Measurements from ENCODE around the gene TCL1B. TPM values are rescaled to one million over a fixed set of nuclear protein-coding genes. Genes with fewer than 3 reads are reported as not detected.

TCL1B gene
- total RNA-seq, 1 experiment from 2014 or later, result 3.6 TPM

- Histone ChIP-seq H3K4ac (ENCODE audit: low read depth, low read length) (no peak overlapping the region), H4K91ac (ENCODE audit: insufficient read length, low read depth, low read length) (no peak overlapping the region), H3T11ph (ENCODE audit: low read length) (no peak overlapping the region), H2BK15ac (ENCODE audit: low read depth, low read length) (no peak overlapping the region), H3K56ac (ENCODE audit: insufficient read length, low read depth, low read length) (no peak overlapping the region), H4K20me1 (ENCODE audit: control insufficient read depth, insufficient read depth, insufficient read length) (no peaks in the 10 kb centered on the region), H3K79me2 (ENCODE audit: insufficient read depth, low read length) (no peaks in the 10 kb centered on the region), H3K14ac (ENCODE audit: insufficient read depth, low read length) (no peak overlapping the region), H3K9ac (ENCODE audit: extremely low read depth, insufficient read length, low read length) (no peak overlapping the region), H2BK12ac (ENCODE audit: insufficient read length, low read depth, low read length) (no peak overlapping the region), H3K4me1 (ENCODE audit: insufficient read depth, low read length) (peaks cover 4% of the 10 kb centered on the region), H2AK5ac (ENCODE audit: insufficient read length, low read length) (no peak overlapping the region), H2BK5ac (ENCODE audit: insufficient read length, low read length) (no peak overlapping the region), H3K9me3 (ENCODE audit: control insufficient read depth, low read depth, low read length) (no peaks in the 10 kb centered on the region), H4K8ac (replicated peaks; ENCODE audit: insufficient read length, low read depth, low read length) (no peak overlapping the region), H3K18ac (ENCODE audit: insufficient read length, low read depth, low read length) (no peak overlapping the region), H3K23me2 (ENCODE audit: insufficient read length, low read depth, low read length, poor library complexity, severe bottlenecking) (no peaks in the 10 kb centered on the region), H3K4me2 (ENCODE audit: insufficient read depth, insufficient read length, low read length) (no peak overlapping the region), H2AFZ (ENCODE audit: low read length) (no peak overlapping the region), H3K27me3 (ENCODE audit: insufficient read depth, low read length) (no peaks in the 10 kb centered on the region), H3K79me1 (ENCODE audit: insufficient read depth, low read depth, low read length, poor library complexity, severe bottlenecking) (no peaks in the 10 kb centered on the region), H3K27ac (ENCODE audit: insufficient read length, low read depth, low read length) (no peak overlapping the region), H2BK20ac (ENCODE audit: low read depth, low read length, poor library complexity, severe bottlenecking) (no peak overlapping the region), H4K5ac (ENCODE audit: insufficient read length, low read depth, low read length) (no peak overlapping the region), H3K23ac (ENCODE audit: insufficient read length, low read depth, low read length) (no peak overlapping the region), H2BK120ac (ENCODE audit: low read depth, low read length, poor library complexity, severe bottlenecking) (no peak overlapping the region)
- peaks cover 2 to 16% (median 9%) of the 10 kb centered on the region in 3 experiments; a peak in 4 of 7 replicates for H3K36me3 Mint-ChIP-seq (ENCODE audit: insufficient read depth in 1 of 3, low read depth in 3 of 3)
- H3K27me3 Mint-ChIP-seq (ENCODE audit: low read depth), result peaks cover 56% of the 10 kb centered on the region
- no CpG with 5 or more reads among the region's 4 CpGs for whole genome bisulfite sequencing (ENCODE audit: extremely low coverage, insufficient read length, low lambda C conversion rate)
- no peak overlapping the region for H3K4me3 Mint-ChIP-seq
- no peak for TF ChIP-seq CTCF (conservative IDR thresholded peaks at IDR 0.05)
- H3K4me1 Mint-ChIP-seq, result peaks cover 21 to 29% of the 10 kb centered on the region in 2 experiments
- peaks cover 9 to 11% of the 10 kb centered on the region in 2 experiments; a peak in 4 of 5 replicates for H3K9me3 Mint-ChIP-seq
- no peak overlapping the region for H3K27ac Mint-ChIP-seq
- no peak for DNase-seq
Measured at GRCh38 chr14:95677179-95677835, 8.9 kb upstream of the TCL1B start.
